H9 (cell line): ENCODE measurements around the gene TSPO. TPM values are rescaled to one million over a fixed set of nuclear protein-coding genes. Genes with fewer than 3 reads are reported as not detected.

Source experiments
- DNase-seq: peaks from one replicate; pipeline ENCODE4 v3.0.0-alpha.2; 2017
- H2AFZ ChIP-seq: one replicate; pipeline ENCODE4 v1.6.1; 2013; ENCODE audit warnings: mild to moderate bottlenecking, low read length, control low read depth, moderate library complexity
- H2AK5ac ChIP-seq: 2 replicates; pipeline ENCODE4 v1.6.1; 2013; ENCODE audit warnings: low read length, control low read depth, mixed read lengths; ENCODE audit not compliant: insufficient read length
- H2BK120ac ChIP-seq: one replicate; pipeline ENCODE4 v1.6.1; 2013; ENCODE audit warnings: low read depth, mild to moderate bottlenecking, low read length, control low read depth, inconsistent platforms; ENCODE audit not compliant: poor library complexity, severe bottlenecking
- H2BK12ac ChIP-seq: 2 replicates; pipeline ENCODE4 v1.6.1; 2013; ENCODE audit warnings: low read length, control low read depth, mixed read lengths, low read depth; ENCODE audit not compliant: insufficient read length
- H2BK15ac ChIP-seq: 2 replicates; pipeline ENCODE4 v1.6.1; 2013; ENCODE audit warnings: low read depth, low read length, control low read depth
- H2BK20ac ChIP-seq: one replicate; pipeline ENCODE4 v1.6.1; 2013; ENCODE audit warnings: low read depth, mild to moderate bottlenecking, low read length, control low read depth, inconsistent platforms; ENCODE audit not compliant: poor library complexity, severe bottlenecking
- H2BK5ac ChIP-seq: 2 replicates; pipeline ENCODE4 v1.6.1; 2013; ENCODE audit warnings: low read length, control low read depth, mixed read lengths; ENCODE audit not compliant: insufficient read length
- H3K14ac ChIP-seq: 2 replicates; pipeline ENCODE4 v1.6.1; 2013; ENCODE audit warnings: low read length, control low read depth; ENCODE audit not compliant: insufficient read depth
- H3K18ac ChIP-seq: 2 replicates; pipeline ENCODE4 v1.6.1; 2013; ENCODE audit warnings: low read depth, mild to moderate bottlenecking, mixed read lengths, low read length, control low read depth; ENCODE audit not compliant: insufficient read length
- H3K23ac ChIP-seq: 2 replicates; pipeline ENCODE4 v1.6.1; 2013; ENCODE audit warnings: low read length, control low read depth, mixed read lengths, low read depth; ENCODE audit not compliant: insufficient read length
- H3K23me2 ChIP-seq: 2 replicates; pipeline ENCODE4 v1.6.1; 2013; ENCODE audit warnings: low read depth, mild to moderate bottlenecking, mixed read lengths, low read length, control low read depth; ENCODE audit not compliant: insufficient read length, poor library complexity, severe bottlenecking
- H3K27ac ChIP-seq: 2 replicates; pipeline ENCODE4 v1.5.1; 2013; ENCODE audit warnings: low read length, control low read depth, mixed read lengths, low read depth; ENCODE audit not compliant: insufficient read length
- H3K27me3 ChIP-seq: 2 replicates; pipeline ENCODE4 v1.6.1; 2013; ENCODE audit warnings: low read length, control low read depth, inconsistent platforms; ENCODE audit not compliant: insufficient read depth
- H3K4ac ChIP-seq: 2 replicates; pipeline ENCODE4 v1.6.1; 2013; ENCODE audit warnings: low read depth, mild to moderate bottlenecking, control low read depth, inconsistent platforms, low read length, moderate library complexity
- H3K4me1 ChIP-seq: 2 replicates; pipeline ENCODE4 v1.6.1; 2013; ENCODE audit warnings: low read length, control low read depth, inconsistent platforms; ENCODE audit not compliant: insufficient read depth
- H3K4me2 ChIP-seq: 2 replicates; pipeline ENCODE4 v1.6.1; 2013; ENCODE audit warnings: low read length, control low read depth, mixed read lengths; ENCODE audit not compliant: insufficient read length, insufficient read depth
- H3K56ac ChIP-seq: 2 replicates; pipeline ENCODE4 v1.6.1; 2013; ENCODE audit warnings: low read depth, mild to moderate bottlenecking, mixed read lengths, low read length, control low read depth; ENCODE audit not compliant: insufficient read length
- H3K79me1 ChIP-seq: 2 replicates; pipeline ENCODE4 v1.6.1; 2013; ENCODE audit warnings: low read depth, mild to moderate bottlenecking, moderate library complexity, low read length, control low read depth, inconsistent platforms; ENCODE audit not compliant: insufficient read depth, poor library complexity, severe bottlenecking
- H3K79me2 ChIP-seq: 2 replicates; pipeline ENCODE4 v1.6.1; 2013; ENCODE audit warnings: low read length, control low read depth, inconsistent platforms; ENCODE audit not compliant: insufficient read depth
- H3K9ac ChIP-seq: 2 replicates; pipeline ENCODE4 v1.6.1; 2013; ENCODE audit warnings: low read length, control low read depth, mixed read lengths; ENCODE audit not compliant: insufficient read length; ENCODE audit errors: extremely low read depth
- H3K9me3 ChIP-seq: one replicate; pipeline ENCODE4 v1.6.1; 2013; ENCODE audit warnings: low read depth, low read length, inconsistent platforms; ENCODE audit not compliant: control insufficient read depth
- H3T11ph ChIP-seq: one replicate; pipeline ENCODE4 v1.6.1; 2013; ENCODE audit warnings: mild to moderate bottlenecking, low read length, control low read depth, inconsistent platforms
- H4K20me1 ChIP-seq: one replicate; pipeline ENCODE4 v1.6.1; 2013; ENCODE audit not compliant: control insufficient read depth, insufficient read length, insufficient read depth
- H4K5ac ChIP-seq: 2 replicates; pipeline ENCODE4 v1.6.1; 2013; ENCODE audit warnings: low read depth, mild to moderate bottlenecking, mixed read lengths, low read length, control low read depth; ENCODE audit not compliant: insufficient read length
- H4K8ac ChIP-seq: replicated peaks from 2 replicates; pipeline ENCODE4 v1.6.1; 2013; ENCODE audit warnings: low read length, control low read depth, mixed read lengths, low read depth; ENCODE audit not compliant: insufficient read length
- H4K91ac ChIP-seq: 2 replicates; pipeline ENCODE4 v1.6.1; 2013; ENCODE audit warnings: low read depth, mild to moderate bottlenecking, moderate library complexity, mixed read lengths, low read length, control low read depth; ENCODE audit not compliant: insufficient read length
- H3K27ac Mint-ChIP-seq, 3 experiments: 2 replicates in 2 of 3; 3 replicates in 1 of 3; pipeline ENCODE4 v1.8.0; 2020 to 2021; ENCODE audit warnings: mixed read lengths in 3 of 3, mild to moderate bottlenecking in 1 of 3, moderate library complexity in 1 of 3
- H3K27me3 Mint-ChIP-seq: 2 replicates; pipeline ENCODE4 v1.8.0; 2021; ENCODE audit warnings: low read depth, mild to moderate bottlenecking, moderate library complexity, mixed read lengths
- H3K36me3 Mint-ChIP-seq, 3 experiments: 2 replicates in 2 of 3; 3 replicates in 1 of 3; pipeline ENCODE4 v1.8.0; 2020 to 2021; ENCODE audit warnings: low read depth in 3 of 3, mixed read lengths in 3 of 3; ENCODE audit not compliant: insufficient read depth in 1 of 3
- H3K4me1 Mint-ChIP-seq, 2 experiments: 2 replicates each; pipeline ENCODE4 v1.8.0; 2020; ENCODE audit warnings: mixed read lengths in 2 of 2
- H3K4me3 Mint-ChIP-seq, 2 experiments: 2 replicates in 1 of 2; 3 replicates in 1 of 2; pipeline ENCODE4 v1.8.0; 2020 to 2021; ENCODE audit warnings: mild to moderate bottlenecking in 2 of 2, mixed read lengths in 2 of 2, moderate library complexity in 1 of 2
- H3K9me3 Mint-ChIP-seq, 2 experiments: 2 replicates in 1 of 2; 3 replicates in 1 of 2; pipeline ENCODE4 v1.8.0; 2020; ENCODE audit warnings: mild to moderate bottlenecking in 2 of 2, mixed read lengths in 2 of 2, moderate library complexity in 1 of 2
- CTCF ChIP-seq: fragments of 200-600 bp; sonication (generic); conservative IDR thresholded peaks from 3 replicates; pipeline ENCODE4 v1.8.0; 2021; ENCODE audit warnings: antibody characterized with exemption, mild to moderate bottlenecking
- total RNA-seq: library from RNA; stranded (reverse); gene quantifications from 2 replicates; pipeline ENCODE4 v1.2.1, GENCODE V29; 2021

TSPO gene
- total RNA-seq, 1 experiment from 2014 or later: 14.8 TPM

- H3K36me3 Mint-ChIP-seq: no peaks in the 10 kb centered on the region
- Histone ChIP-seq H3K18ac (no peak overlapping the region), H3K27me3 (no peaks in the 10 kb centered on the region), H2BK20ac (no peak overlapping the region), H3T11ph (no peak overlapping the region), H2AFZ (no peak overlapping the region), H3K14ac (no peak overlapping the region), H3K27ac (no peak overlapping the region), H4K20me1 (no peaks in the 10 kb centered on the region), H3K79me1 (no peaks in the 10 kb centered on the region), H4K91ac (no peak overlapping the region), H3K4ac (no peak overlapping the region), H3K4me2 (no peak overlapping the region), H2BK120ac (no peak overlapping the region), H2BK12ac (no peak overlapping the region), H3K4me1 (peaks cover 4% of the 10 kb centered on the region; the same call in 1 of the 2 replicates), H2BK15ac (no peak overlapping the region), H3K9ac (no peak overlapping the region), H2AK5ac (no peak overlapping the region), H3K9me3 (no peaks in the 10 kb centered on the region), H4K8ac (no peak overlapping the region), H3K79me2 (no peaks in the 10 kb centered on the region), H2BK5ac (no peak overlapping the region), H3K56ac (no peak overlapping the region), H4K5ac (no peak overlapping the region), H3K23me2 (peaks cover 3% of the 10 kb centered on the region), H3K23ac (no peak overlapping the region)
- DNase-seq: no peak
- TF ChIP-seq CTCF: no peak
- H3K4me3 Mint-ChIP-seq: no peak overlapping the region
- H3K27ac Mint-ChIP-seq: no peak overlapping the region
- peaks cover 6 to 8% of the 10 kb centered on the region in 2 experiments for H3K4me1 Mint-ChIP-seq
- H3K9me3 Mint-ChIP-seq: no peaks in the 10 kb centered on the region; a peak in 2 of 5 replicates
- H3K27me3 Mint-ChIP-seq: peaks cover 6% of the 10 kb centered on the region
Measured at GRCh38 chr22:43191831-43192230, 40.5 kb downstream of the TSPO start.
